ENCODE data around the gene PRDM12.

PRDM12 gene

DNA sequence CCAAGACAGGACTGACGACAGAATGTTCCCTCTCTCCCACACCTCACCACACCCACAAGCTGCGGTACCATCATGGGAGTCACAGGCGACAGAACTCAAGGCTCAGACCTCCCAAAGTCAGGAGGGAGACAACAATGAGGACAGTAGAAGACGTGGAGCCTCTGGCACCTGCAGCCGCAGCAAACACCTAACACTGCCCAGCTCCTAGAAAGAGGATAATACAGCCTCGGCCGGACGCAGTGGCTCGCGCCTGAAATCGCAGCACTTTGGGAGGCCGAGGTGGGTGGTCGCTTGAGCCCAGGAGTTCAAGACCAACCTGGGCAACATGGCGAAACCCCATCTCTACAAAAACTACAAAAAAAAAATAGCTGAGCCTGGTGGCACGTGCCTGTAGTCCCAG lies 13.2 kb upstream of the PRDM12 start:
- TF ChIP-seq RARB (CRISPR knock-in tag; IDR thresholded peaks at IDR 0.05) (no peak), ISL1 (CRISPR knock-in tag; IDR thresholded peaks at IDR 0.05) (no peak), ZNF8 (CRISPR knock-in tag; IDR thresholded peaks at IDR 0.05) (no peak), GLIS3 (CRISPR knock-in tag; IDR thresholded peaks at IDR 0.05) (no peak), ZNF565 (CRISPR knock-in tag; conservative IDR thresholded peaks at IDR 0.05; ENCODE audit: low read depth) (no peak), PPARA (CRISPR knock-in tag; IDR thresholded peaks at IDR 0.05; ENCODE audit: borderline replicate concordance) (no peak), TCF4 (CRISPR knock-in tag; IDR thresholded peaks at IDR 0.05; ENCODE audit: borderline replicate concordance) (no peak), CSDC2 (CRISPR knock-in tag; IDR thresholded peaks at IDR 0.05) (no peak), BACH2 (CRISPR knock-in tag; IDR thresholded peaks at IDR 0.05; ENCODE audit: borderline replicate concordance) (no peak), ZC3H10 (CRISPR knock-in tag; IDR thresholded peaks at IDR 0.05) (no peak), TOX (CRISPR knock-in tag; IDR thresholded peaks at IDR 0.05; ENCODE audit: borderline replicate concordance) (no peak), SNAI2 (CRISPR knock-in tag; IDR thresholded peaks at IDR 0.05) (no peak)
- TF ChIP-seq, protein P1, sequence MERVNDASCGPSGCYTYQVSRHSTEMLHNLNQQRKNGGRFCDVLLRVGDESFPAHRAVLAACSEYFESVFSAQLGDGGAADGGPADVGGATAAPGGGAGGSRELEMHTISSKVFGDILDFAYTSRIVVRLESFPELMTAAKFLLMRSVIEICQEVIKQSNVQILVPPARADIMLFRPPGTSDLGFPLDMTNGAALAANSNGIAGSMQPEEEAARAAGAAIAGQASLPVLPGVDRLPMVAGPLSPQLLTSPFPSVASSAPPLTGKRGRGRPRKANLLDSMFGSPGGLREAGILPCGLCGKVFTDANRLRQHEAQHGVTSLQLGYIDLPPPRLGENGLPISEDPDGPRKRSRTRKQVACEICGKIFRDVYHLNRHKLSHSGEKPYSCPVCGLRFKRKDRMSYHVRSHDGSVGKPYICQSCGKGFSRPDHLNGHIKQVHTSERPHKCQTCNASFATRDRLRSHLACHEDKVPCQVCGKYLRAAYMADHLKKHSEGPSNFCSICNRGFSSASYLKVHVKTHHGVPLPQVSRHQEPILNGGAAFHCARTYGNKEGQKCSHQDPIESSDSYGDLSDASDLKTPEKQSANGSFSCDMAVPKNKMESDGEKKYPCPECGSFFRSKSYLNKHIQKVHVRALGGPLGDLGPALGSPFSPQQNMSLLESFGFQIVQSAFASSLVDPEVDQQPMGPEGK (CRISPR knock-in tag; IDR thresholded peaks at IDR 0.05; ENCODE audit: borderline replicate concordance): no peak
- TF ChIP-seq, protein P2, sequence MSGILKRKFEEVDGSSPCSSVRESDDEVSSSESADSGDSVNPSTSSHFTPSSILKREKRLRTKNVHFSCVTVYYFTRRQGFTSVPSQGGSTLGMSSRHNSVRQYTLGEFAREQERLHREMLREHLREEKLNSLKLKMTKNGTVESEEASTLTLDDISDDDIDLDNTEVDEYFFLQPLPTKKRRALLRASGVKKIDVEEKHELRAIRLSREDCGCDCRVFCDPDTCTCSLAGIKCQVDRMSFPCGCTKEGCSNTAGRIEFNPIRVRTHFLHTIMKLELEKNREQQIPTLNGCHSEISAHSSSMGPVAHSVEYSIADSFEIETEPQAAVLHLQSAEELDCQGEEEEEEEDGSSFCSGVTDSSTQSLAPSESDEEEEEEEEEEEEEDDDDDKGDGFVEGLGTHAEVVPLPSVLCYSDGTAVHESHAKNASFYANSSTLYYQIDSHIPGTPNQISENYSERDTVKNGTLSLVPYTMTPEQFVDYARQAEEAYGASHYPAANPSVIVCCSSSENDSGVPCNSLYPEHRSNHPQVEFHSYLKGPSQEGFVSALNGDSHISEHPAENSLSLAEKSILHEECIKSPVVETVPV (CRISPR knock-in tag; IDR thresholded peaks at IDR 0.05): no peak
- TF ChIP-seq, protein P3, sequence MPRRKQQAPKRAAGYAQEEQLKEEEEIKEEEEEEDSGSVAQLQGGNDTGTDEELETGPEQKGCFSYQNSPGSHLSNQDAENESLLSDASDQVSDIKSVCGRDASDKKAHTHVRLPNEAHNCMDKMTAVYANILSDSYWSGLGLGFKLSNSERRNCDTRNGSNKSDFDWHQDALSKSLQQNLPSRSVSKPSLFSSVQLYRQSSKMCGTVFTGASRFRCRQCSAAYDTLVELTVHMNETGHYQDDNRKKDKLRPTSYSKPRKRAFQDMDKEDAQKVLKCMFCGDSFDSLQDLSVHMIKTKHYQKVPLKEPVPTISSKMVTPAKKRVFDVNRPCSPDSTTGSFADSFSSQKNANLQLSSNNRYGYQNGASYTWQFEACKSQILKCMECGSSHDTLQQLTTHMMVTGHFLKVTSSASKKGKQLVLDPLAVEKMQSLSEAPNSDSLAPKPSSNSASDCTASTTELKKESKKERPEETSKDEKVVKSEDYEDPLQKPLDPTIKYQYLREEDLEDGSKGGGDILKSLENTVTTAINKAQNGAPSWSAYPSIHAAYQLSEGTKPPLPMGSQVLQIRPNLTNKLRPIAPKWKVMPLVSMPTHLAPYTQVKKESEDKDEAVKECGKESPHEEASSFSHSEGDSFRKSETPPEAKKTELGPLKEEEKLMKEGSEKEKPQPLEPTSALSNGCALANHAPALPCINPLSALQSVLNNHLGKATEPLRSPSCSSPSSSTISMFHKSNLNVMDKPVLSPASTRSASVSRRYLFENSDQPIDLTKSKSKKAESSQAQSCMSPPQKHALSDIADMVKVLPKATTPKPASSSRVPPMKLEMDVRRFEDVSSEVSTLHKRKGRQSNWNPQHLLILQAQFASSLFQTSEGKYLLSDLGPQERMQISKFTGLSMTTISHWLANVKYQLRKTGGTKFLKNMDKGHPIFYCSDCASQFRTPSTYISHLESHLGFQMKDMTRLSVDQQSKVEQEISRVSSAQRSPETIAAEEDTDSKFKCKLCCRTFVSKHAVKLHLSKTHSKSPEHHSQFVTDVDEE (CRISPR knock-in tag; IDR thresholded peaks at IDR 0.05): no peak
- no peak for ATAC-seq

DNA sequence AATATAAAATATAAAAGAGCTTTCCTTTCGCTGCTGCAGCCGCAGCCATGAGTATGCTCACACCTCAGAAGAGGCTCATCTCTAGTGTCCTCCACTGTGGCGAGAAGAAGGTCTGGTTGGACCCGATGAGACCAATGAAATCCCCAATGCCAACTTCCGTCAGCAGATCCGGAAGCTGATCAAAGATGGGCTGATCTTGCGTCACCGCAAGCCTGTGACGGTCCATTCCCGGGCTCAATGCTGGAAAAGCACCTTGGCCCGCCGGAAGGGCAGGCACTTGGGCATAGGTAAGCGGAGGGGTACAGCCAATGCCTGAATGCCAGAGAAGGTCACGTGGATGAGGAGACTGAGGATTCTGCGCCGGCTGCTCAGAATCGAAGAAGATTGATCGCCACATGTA lies 12.6 kb upstream of the PRDM12 start:
- ATAC-seq: no peak
- TF ChIP-seq ZNF8 (CRISPR knock-in tag; IDR thresholded peaks at IDR 0.05) (no peak), ZFP3 (CRISPR knock-in tag; IDR thresholded peaks at IDR 0.05) (no peak), BACH2 (CRISPR knock-in tag; IDR thresholded peaks at IDR 0.05; ENCODE audit: borderline replicate concordance) (no peak), ZFP30 (CRISPR knock-in tag; IDR thresholded peaks at IDR 0.05) (no peak), ZNF565 (CRISPR knock-in tag; conservative IDR thresholded peaks at IDR 0.05; ENCODE audit: low read depth) (no peak), PPARA (CRISPR knock-in tag; IDR thresholded peaks at IDR 0.05; ENCODE audit: borderline replicate concordance) (no peak), TOX (CRISPR knock-in tag; IDR thresholded peaks at IDR 0.05; ENCODE audit: borderline replicate concordance) (no peak), ZC3H10 (CRISPR knock-in tag; IDR thresholded peaks at IDR 0.05) (no peak), ISL1 (CRISPR knock-in tag; IDR thresholded peaks at IDR 0.05) (no peak), CSDC2 (CRISPR knock-in tag; IDR thresholded peaks at IDR 0.05) (no peak), RARB (CRISPR knock-in tag; IDR thresholded peaks at IDR 0.05) (no peak), TCF4 (CRISPR knock-in tag; IDR thresholded peaks at IDR 0.05; ENCODE audit: borderline replicate concordance) (no peak), ESRRG (CRISPR knock-in tag; IDR thresholded peaks at IDR 0.05) (no peak), ZNF70 (CRISPR knock-in tag; IDR thresholded peaks at IDR 0.05) (no peak)
- TF ChIP-seq, protein P4, sequence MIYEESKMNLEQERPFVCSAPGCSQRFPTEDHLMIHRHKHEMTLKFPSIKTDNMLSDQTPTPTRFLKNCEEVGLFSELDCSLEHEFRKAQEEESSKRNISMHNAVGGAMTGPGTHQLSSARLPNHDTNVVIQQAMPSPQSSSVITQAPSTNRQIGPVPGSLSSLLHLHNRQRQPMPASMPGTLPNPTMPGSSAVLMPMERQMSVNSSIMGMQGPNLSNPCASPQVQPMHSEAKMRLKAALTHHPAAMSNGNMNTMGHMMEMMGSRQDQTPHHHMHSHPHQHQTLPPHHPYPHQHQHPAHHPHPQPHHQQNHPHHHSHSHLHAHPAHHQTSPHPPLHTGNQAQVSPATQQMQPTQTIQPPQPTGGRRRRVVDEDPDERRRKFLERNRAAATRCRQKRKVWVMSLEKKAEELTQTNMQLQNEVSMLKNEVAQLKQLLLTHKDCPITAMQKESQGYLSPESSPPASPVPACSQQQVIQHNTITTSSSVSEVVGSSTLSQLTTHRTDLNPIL (CRISPR knock-in tag; IDR thresholded peaks at IDR 0.05; ENCODE audit: low read depth): no peak
- TF ChIP-seq, protein P2 (CRISPR knock-in tag; IDR thresholded peaks at IDR 0.05): no peak

DNA sequence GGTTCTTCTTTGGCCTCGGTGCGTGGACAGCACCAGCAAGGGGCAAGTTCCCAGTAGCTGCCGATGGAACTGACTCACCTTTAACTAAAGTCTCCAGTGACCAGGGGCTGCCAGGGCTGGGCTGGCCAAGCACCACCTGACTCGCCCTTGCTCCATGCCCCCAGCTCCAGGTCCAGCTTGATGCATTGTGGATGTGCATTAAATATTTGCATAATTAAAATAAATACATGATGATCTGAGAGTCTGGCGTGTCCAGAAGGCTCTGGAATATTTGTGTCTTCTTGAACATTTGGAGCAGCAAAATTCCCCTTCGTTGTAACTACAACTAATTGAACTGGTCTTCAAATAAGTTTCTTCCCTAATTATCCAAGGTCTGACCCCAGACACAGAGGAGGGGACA lies 9.5 kb upstream of the PRDM12 start:
- ATAC-seq: no peak
- TF ChIP-seq TCF4 (CRISPR knock-in tag; IDR thresholded peaks at IDR 0.05; ENCODE audit: borderline replicate concordance): no peak
- TF ChIP-seq, protein P1 (CRISPR knock-in tag; IDR thresholded peaks at IDR 0.05; ENCODE audit: borderline replicate concordance): no peak
- TF ChIP-seq ZNF70 (CRISPR knock-in tag; IDR thresholded peaks at IDR 0.05): no peak
- TF ChIP-seq, protein P3 (CRISPR knock-in tag; IDR thresholded peaks at IDR 0.05): no peak
- TF ChIP-seq ZC3H10 (CRISPR knock-in tag; IDR thresholded peaks at IDR 0.05): no peak
- no peak for TF ChIP-seq ZNF565 (CRISPR knock-in tag; conservative IDR thresholded peaks at IDR 0.05; ENCODE audit: low read depth)
- no peak for TF ChIP-seq ESRRG (CRISPR knock-in tag; IDR thresholded peaks at IDR 0.05)
- no peak for TF ChIP-seq BACH2 (CRISPR knock-in tag; IDR thresholded peaks at IDR 0.05; ENCODE audit: borderline replicate concordance)
- no peak for TF ChIP-seq SNAI2 (CRISPR knock-in tag; IDR thresholded peaks at IDR 0.05)
- TF ChIP-seq ARNTL (CRISPR knock-in tag; IDR thresholded peaks at IDR 0.05; ENCODE audit: borderline replicate concordance, low read depth): no peak
- TF ChIP-seq PPARA (CRISPR knock-in tag; IDR thresholded peaks at IDR 0.05; ENCODE audit: borderline replicate concordance): no peak

All from SK-N-SH treated with all-trans-retinoic acid at 6 μM for 48 hours (cell line).